H7 (cell line): ENCODE data around the gene TGFB2. TPM values are rescaled to one million over a fixed set of nuclear protein-coding genes. Genes with fewer than 3 reads are reported as not detected.

ENCODE experiments used
- DNase-seq: peaks from one replicate; pipeline ENCODE4 v3.0.0; 2012
- H3K27me3 ChIP-seq: 2 replicates; pipeline ENCODE4 v1.6.0; 2011; ENCODE audit warnings: mild to moderate bottlenecking, low read length; ENCODE audit not compliant: control insufficient read depth, insufficient read depth
- H3K36me3 ChIP-seq: replicated peaks from 2 replicates; pipeline ENCODE4 v1.5.1; 2011; ENCODE audit warnings: low read length; ENCODE audit not compliant: control insufficient read depth, insufficient read depth
- H3K4me3 ChIP-seq: 2 replicates; pipeline ENCODE4 v1.5.1; 2011; ENCODE audit warnings: low read depth, mild to moderate bottlenecking, control low read depth, low read length, moderate library complexity; ENCODE audit not compliant: insufficient read depth
- total RNA-seq: library from RNA; depleted of rRNA; stranded (reverse); fragments of >200 nt; shearing (Covaris generic); gene quantifications from 2 replicates; pipeline ENCODE4 v1.2.3, GENCODE V29; 2014

TGFB2 gene
- total RNA-seq, 1 experiment from 2014 or later = 2.1 TPM

DNA sequence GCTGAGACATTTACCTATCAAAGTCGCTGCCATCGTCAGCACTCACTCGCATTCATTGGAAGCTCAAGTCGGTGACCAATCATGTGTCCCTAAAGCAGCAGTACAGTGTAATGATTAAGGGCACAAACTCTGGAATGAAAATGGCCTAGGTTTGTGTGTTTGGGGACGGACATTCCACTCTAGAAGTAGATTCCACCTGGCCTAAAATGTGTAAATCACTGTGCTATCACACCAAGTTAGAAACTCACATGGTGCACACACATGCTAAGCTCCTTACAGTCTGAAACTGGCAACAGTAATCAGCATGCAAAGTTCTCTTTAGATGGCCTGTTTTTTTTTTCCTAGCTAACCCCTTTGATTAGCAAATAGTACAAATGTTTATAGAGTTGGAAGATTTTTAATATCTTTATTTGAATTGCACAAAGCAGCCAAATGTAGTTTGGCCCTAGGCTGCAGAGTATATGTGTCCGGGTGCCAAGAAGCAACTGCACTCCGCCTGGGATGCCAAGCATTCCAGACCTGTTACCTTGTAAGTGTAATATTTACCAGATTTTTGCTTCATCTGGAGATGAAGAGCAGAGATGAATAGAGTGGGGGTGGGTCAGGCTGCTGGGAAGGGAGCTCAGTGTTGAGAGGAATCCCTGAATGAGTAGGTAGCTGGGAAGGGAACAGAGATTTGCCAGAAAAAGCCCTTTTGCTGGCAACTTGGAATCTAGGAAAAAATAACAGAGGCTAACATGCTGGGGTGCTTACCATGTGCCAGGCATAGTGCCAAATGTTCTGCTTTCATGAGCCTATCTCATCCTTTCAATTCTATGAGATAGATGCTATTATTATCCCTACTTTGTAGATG is 35.2 kb downstream of the TGFB2 start:
- Histone ChIP-seq H3K27me3 (no peaks in the 10 kb centered on the region), H3K4me3 (no peak overlapping the region), H3K36me3 (no peaks in the 10 kb centered on the region)
- no peak for DNase-seq

DNA sequence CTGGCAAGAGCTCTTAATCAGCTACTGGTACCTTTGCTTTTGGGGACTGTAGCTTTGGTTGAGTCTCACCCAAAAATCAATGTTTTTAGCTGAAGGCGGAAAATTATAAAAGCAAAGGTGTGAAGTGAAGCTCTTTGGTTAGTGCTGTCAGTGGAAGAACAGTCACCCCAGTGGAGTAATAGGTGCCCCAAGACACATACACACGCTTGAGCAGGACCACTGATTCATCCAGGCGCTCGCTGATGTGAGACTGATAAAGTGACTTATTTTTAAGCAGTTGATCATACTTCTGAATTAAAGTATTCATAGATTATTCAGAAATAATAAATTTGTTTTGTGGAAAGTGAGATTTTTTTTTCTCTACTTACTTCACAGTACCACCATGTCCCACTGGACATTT is 37.1 kb downstream of the TGFB2 start:
- no peak for DNase-seq
- Histone ChIP-seq H3K4me3 (no peak overlapping the region), H3K27me3 (no peaks in the 10 kb centered on the region), H3K36me3 (no peaks in the 10 kb centered on the region)

DNA sequence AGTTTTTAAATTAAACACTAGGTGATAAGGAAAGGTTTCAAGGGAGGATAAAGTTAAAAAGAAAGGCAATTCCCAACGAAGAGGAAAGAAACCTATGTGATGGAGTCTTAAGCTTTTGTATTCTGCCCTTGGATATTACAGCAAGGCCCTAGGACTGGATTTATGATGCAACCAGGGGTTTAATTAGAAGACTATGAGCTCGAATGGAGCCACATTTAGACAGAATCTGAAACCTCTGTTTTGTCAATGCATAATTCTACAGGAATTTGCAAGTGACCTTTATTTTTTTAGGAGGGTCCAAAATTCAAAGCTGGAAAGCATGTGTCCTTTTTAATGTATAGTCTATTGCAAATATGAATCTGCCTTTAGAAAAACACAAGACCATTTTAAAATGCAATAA is 37.9 kb downstream of the TGFB2 start:
- Histone ChIP-seq H3K4me3 (no peak overlapping the region), H3K27me3 (no peaks in the 10 kb centered on the region), H3K36me3 (no peaks in the 10 kb centered on the region)
- no peak for DNase-seq

DNA sequence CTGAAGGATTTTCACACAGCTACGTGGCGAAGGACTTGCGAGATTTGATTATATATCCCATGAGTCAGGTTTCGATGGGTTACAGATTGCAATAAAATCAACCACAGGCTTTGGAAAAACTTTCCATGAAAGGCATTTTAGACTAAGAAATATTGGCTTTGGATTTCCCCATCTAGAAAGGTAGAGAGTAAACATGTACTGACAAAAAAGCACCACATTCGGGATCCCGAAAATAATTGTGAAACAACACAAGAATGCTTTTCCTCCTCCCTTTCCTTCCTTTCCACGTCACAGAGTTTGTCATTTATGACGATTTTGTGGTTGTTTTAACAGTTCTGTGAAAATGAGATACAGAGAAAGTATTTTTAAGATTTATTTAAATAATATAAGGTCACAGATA is 38.5 kb downstream of the TGFB2 start:
- H3K27me3 ChIP-seq = no peaks in the 10 kb centered on the region
- DNase-seq = no peak
- H3K36me3 ChIP-seq = no peaks in the 10 kb centered on the region
- no peak overlapping the region for H3K4me3 ChIP-seq

DNA sequence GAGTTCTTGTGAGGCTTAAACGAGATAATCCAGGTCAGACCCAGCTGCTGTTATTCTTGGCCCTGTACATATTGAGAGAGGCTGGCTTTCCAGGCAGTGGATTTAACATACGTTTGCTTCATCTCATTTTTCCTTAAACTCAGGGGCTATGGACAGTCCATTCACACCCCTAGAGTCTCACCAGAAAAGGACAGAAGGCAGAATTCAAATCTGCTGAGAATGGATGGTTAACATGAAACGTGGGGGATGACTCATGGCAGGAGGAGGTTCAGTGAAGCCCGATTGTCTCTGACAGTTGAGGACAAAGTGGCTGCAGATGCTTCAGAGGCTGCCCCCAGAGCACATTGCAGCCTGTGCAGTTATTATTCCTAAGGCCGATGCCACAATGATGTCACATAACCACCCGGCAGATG is 39.5 kb downstream of the TGFB2 start:
- DNase-seq = no peak
- Histone ChIP-seq H3K36me3 (no peaks in the 10 kb centered on the region), H3K27me3 (no peaks in the 10 kb centered on the region), H3K4me3 (no peak overlapping the region)

DNA sequence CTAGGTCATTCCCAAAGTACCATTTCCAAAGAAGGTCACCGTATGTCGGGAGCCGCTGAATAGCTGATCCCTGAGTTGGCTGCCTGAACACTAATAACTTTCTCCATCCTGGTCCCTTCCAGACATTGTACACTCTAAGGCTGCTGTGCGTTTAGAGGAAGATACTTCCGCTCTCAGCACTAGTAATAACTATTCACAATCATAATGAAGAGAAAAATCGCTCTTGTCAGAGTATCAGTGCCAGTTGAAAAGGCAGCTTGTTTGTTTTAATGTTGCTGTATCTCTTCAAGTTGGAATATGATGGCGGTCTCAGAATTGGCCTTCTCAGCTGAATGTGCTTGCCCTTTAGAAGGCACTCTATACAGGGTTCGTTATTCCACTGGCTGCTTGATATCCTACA is 43.5 kb downstream of the TGFB2 start:
- Histone ChIP-seq H3K36me3 (no peaks in the 10 kb centered on the region), H3K27me3 (no peaks in the 10 kb centered on the region), H3K4me3 (no peak overlapping the region)
- DNase-seq = no peak

DNA sequence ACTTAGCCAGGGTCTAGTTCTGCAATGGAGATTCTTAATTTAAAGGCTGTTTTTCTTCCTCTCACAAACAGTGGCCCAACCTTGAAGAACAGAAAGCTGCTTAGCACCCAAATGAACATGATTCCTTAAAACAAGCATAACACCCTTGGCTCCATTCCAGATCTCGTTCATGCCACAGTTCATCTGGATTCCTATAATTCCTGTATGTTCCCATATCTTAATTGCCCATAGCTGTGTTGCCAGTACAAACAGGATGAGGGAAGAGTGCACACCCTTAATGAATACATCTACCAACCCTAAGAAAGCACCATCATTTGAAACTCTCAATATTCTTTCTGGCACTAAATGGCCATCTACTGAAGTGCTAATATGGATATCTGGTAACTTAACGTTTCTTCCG is 45.5 kb downstream of the TGFB2 start:
- Histone ChIP-seq H3K27me3 (no peaks in the 10 kb centered on the region), H3K36me3 (no peaks in the 10 kb centered on the region), H3K4me3 (no peak overlapping the region)
- no peak for DNase-seq

DNA sequence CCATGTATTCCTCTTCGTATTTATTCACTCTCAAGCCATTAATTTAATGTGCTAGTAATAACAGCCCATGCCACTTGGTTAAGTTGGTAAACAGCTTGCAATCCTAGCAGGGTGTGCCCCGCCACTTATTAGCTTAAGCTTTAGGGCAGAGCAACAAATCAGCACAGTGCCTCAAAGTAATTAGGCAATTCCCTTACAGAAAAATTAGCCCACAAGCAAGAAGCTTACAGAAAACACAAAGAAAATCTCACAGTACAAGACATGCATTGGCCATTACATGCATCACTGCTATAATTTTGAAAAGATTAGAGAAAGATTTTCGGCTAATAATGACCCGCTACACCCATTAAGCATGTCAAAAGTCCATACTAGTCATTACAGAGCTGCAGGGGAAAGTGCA is 47.6 kb downstream of the TGFB2 start:
- no peak overlapping the region for H3K4me3 ChIP-seq
- no peaks in the 10 kb centered on the region for H3K27me3 ChIP-seq
- DNase-seq = no peak
- H3K36me3 ChIP-seq = no peaks in the 10 kb centered on the region

DNA sequence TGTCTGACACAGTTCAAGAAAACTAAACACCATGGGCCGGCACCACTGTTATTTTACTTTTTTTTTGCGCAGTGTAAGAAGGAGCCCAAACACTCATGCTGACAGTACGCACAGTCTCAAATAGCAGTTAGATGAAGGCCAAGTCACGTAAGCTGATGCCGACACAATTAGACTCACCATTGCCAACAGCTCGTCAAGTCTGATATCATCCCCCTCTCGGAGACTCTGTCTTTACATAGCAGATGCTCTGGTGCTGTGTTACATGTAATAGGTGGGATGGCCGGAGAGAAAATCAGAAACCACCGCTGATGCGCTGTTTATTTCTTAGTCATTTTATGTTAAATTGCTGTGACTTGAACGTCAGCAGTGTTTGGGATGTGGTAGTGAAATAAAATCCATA is 49.3 kb downstream of the TGFB2 start:
- no peak for DNase-seq
- Histone ChIP-seq H3K36me3 (no peaks in the 10 kb centered on the region), H3K4me3 (no peak overlapping the region), H3K27me3 (no peaks in the 10 kb centered on the region)

DNA sequence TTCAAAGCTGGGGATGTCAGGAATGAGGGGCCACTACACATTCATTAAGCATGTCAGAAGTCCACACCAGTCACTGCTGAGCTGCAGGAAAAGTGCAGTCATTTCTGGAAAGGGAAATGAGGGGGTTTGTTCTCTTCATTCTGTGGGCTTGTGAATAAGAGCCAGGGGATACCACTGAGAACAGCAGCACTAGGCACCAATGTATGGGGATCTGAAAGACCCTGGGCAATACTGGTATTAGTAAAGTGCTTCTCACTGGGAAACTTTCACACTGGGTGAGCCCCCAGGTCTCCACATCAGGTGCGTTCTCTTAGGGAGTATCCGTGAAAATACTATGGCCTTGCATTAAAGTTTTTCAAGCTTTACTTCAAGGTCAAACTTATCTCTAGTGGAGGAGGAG is 49.9 kb downstream of the TGFB2 start:
- H3K36me3 ChIP-seq = no peaks in the 10 kb centered on the region
- no peaks in the 10 kb centered on the region for H3K27me3 ChIP-seq
- H3K4me3 ChIP-seq = no peak overlapping the region
- DNase-seq = no peak

DNA sequence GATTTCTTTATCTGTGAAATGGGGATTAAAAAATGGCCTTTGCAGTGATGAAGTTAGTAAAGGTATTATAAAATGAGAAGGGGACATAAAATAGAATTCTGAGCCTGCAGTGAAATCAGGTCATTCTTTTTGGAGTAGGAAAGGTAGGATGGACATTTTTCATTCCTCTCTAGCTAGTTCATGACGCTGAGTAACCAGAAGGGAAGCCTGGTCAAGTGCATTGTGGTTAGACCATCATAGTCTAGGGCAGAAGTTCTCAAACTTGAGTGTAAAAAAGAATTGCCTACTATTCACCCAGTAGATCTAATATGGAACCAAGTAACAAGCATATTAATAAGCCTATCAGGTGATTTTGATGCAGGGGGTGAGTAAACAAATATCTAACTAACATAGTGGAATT is 50.8 kb downstream of the TGFB2 start:
- no peak for DNase-seq

DNA sequence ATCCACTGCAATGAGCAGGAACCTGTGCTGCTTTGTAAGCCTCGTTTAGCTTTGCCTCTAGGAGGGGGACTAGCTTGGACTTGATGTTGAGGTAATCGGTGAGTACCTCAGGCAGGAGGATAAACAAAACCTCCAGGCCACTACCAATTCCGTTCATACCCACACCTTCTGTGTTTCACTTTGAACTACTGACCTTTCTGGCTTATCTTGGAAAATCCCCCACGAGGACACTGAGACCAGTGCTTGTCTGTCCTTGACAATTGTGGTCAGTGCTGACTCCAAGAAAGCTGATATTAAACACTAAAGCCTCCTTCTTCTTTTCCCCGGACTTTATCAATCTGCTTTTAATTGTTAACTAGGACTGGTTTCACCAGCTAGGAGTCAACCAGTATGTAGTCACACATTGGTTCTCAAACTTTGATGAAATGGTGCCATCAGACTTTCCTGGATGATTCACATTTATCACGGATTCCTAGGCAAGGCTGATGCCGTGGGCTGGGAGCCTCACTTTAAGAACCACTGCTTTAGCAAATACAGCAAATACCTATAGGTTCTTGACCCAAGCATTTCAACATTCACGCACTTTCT is 52.7 kb downstream of the TGFB2 start:
- Histone ChIP-seq H3K27me3 (no peaks in the 10 kb centered on the region), H3K36me3 (no peaks in the 10 kb centered on the region), H3K4me3 (no peak overlapping the region)
- no peak for DNase-seq

More for the DNA sequence above, 50.8 kb downstream of the TGFB2 start:
- H3K4me3 ChIP-seq = no peak overlapping the region
- H3K36me3 ChIP-seq = no peaks in the 10 kb centered on the region
- H3K27me3 ChIP-seq = no peaks in the 10 kb centered on the region

DNA sequence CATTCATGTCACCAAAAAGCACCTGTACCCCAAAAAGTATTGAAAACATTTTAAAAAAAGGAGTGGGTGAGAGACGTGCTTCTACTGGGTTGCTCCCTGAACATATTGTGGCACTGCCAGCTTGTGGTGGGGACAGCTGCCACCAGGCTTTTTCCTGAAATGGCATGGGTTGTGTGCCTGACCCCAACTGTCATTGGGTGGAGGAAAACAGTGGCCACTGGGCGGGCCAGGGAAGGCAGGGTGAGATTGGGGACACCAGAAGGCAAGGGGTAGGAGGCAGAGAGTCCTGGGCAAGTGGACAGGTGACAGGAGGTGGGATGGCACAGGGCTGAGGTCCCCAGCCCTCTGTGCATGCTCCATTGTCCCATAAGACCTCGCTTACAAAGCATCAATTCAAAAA is 55.5 kb downstream of the TGFB2 start:
- no peak for DNase-seq
- H3K4me3 ChIP-seq = no peak overlapping the region
- no peaks in the 10 kb centered on the region for H3K36me3 ChIP-seq
- H3K27me3 ChIP-seq = no peaks in the 10 kb centered on the region

DNA sequence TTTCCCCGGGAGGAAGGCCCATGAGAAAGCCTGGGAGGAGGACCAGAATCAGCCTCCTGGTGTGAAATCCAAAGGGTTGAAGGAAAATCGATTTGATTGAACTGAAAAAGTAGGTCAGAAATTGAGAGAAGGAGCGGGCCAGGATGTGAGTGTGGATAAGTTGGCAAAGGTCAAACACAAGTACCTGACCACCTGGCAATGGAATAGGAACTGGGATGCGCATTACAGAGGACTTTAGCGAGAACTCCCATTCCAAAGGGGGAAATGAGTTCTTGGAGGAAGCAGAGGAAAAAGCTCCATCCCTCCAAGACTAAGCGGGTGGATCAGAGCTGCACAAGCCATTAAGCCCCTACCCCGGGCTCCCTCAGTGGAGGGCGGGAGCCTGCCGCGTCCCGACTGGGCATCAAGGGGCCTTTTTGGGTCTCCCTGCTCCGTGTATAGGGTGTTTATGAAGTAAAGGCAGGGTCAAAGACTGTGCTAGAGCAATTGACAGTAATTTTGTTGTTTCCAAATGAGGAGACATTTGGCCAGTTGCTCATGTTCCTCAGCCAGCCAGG is 56.4 kb downstream of the TGFB2 start:
- no peak overlapping the region for H3K4me3 ChIP-seq
- no peaks in the 10 kb centered on the region for H3K27me3 ChIP-seq
- no peaks in the 10 kb centered on the region for H3K36me3 ChIP-seq
- no peak for DNase-seq

DNA sequence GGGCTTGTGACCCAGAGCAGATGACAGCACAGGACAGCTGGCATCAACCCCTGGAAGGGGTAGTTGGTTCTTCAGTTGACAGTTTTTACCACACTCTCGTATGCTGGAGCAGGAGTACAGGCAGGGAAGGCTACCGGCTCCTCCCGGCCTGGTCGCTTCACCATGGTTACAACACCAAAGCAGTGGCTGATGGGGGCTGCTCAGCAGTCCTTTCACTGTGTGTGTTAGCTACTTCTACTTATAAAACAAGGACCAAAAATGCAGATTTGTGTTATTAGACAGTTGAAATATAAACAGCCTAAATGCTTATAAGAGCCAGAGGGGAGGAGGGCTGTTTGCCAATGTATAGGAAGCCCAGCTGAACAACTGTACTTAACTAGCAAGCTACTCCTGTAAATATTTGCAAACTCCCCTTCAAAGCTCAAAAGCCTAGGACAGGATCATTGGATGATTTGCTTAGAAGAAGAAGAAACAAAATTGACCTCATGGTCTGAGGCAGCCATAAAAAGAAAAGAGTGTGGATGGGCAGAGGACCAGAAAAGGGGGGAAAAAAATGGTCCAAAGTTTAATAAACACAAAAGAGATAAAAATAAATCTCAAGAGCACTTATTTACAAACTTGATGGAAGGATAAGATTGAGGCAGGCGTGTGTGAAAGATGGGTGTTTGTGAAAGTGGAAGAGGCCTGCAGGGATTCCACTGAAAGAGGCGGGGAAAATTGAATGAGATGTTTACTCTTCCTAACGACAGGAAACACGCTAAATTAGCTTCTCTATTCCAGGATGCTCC is 57.1 kb downstream of the TGFB2 start:
- no peak for DNase-seq
- no peaks in the 10 kb centered on the region for H3K36me3 ChIP-seq
- H3K4me3 ChIP-seq = no peak overlapping the region
- no peaks in the 10 kb centered on the region for H3K27me3 ChIP-seq
